ENCODE measurements around the gene PNKD. TPM values are rescaled to one million over a fixed set of nuclear protein-coding genes. Genes with fewer than 3 reads are reported as not detected.
A peak's percentile ranks its signal among the peaks of the same experiment; 100 is the strongest.

The PNKD gene
- total RNA-seq, 1 donor from 2014 or later, result 10.3 TPM

DNA sequence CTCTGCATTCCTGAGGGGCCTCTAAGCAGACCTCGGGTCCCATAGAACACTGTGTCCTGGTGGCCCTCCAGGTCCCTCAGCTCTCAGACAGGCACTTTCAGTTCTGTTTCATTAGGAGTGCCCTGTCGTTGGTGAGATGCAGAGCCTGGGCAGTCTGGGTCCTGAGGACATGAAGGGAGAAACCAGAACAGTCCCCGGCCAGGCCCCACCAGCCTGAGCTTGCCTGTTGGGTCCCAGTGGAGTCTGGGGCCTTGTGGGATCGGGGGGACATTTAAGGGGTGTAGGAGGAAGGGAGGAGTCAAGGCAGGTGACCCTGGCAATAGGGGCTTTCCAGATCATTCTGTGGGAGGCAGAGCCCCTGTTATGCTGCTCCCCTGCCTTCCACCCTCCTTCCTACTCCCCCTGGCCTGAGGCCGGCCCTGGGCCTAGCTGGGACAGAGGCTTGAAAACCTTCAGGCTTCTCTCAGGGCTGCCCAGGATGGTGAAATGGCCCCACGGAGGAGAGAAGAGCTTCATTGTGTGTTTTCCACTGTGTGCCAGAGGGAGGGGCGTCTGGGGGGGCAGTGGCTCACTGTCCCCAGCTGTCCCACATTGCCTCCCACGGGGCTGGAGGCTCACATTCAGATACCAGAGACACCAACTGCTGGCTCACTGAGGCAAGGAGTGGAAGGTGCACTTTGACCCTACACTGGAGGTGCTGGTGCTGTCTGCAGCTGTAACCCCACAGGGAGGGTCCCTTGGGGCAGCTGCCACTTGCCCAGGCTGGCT is 59.7 kb downstream of the PNKD start:
- Histone ChIP-seq H3K4me3 (ENCODE audit: low read depth, low read length) (no peak overlapping the region), H3K27me3 (ENCODE audit: control insufficient read depth, insufficient read depth, low read length) (no peaks in the 10 kb centered on the region), H3K36me3 (ENCODE audit: control insufficient read depth, insufficient read depth, low read length) (no peaks in the 10 kb centered on the region)
- DNase-seq (ENCODE audit: low read depth) (no peak), FAIRE-seq (no peak)
- TF ChIP-seq, protein P1, sequence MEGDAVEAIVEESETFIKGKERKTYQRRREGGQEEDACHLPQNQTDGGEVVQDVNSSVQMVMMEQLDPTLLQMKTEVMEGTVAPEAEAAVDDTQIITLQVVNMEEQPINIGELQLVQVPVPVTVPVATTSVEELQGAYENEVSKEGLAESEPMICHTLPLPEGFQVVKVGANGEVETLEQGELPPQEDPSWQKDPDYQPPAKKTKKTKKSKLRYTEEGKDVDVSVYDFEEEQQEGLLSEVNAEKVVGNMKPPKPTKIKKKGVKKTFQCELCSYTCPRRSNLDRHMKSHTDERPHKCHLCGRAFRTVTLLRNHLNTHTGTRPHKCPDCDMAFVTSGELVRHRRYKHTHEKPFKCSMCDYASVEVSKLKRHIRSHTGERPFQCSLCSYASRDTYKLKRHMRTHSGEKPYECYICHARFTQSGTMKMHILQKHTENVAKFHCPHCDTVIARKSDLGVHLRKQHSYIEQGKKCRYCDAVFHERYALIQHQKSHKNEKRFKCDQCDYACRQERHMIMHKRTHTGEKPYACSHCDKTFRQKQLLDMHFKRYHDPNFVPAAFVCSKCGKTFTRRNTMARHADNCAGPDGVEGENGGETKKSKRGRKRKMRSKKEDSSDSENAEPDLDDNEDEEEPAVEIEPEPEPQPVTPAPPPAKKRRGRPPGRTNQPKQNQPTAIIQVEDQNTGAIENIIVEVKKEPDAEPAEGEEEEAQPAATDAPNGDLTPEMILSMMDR (IDR thresholded peaks at IDR 0.05; ENCODE audit: insufficient read depth, low read length, severe bottlenecking), result no peak

DNA sequence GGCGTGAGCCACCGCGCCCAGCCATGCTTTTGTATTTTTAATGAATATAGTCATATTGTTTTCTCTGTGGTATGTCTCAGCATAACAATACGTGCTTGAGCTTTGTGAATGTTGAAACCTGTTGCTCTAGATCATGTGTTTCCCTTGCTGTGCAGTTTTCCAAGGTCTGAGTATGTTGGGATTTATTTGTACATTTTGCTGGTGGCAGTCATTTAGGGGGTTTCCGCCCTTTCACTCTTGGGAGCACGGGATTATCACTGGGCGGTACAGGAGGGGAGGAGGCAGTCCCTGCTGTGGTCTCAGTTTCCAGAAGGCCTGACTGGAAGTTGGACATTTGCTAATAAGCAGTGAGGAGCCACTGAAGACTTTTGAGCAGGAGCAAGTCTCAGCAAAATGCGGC is 61.4 kb downstream of the PNKD start:
- Histone ChIP-seq H3K36me3 (ENCODE audit: control insufficient read depth, insufficient read depth, low read length) (no peaks in the 10 kb centered on the region), H3K4me3 (ENCODE audit: low read depth, low read length) (no peak overlapping the region), H3K27me3 (ENCODE audit: control insufficient read depth, insufficient read depth, low read length) (no peaks in the 10 kb centered on the region)
- DNase-seq (ENCODE audit: low read depth) (peak; percentile 25), FAIRE-seq (no peak)
- TF ChIP-seq, protein P1 (IDR thresholded peaks at IDR 0.05; ENCODE audit: insufficient read depth, low read length, severe bottlenecking), result no peak

DNA sequence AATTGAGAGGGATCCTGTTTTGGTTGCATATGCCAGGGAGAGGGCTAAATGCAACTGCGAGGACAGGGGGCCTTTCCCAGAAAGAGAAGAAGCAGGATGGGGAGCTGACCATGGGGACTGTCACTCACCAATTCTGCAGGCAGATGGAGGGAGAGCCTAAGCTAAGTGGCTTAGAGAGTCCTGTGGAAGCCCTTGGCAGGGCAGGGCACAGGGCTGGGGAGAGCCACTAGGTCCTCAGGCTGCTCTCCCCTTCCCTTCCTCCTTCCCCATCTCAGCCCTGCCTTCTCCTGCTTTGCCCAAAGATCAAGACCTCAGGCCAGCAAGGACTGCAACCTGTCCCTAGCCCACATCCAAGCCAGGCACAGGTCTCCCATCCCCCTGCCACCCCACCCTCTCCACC is 62.0 kb downstream of the PNKD start:
- TF ChIP-seq, protein P1 (IDR thresholded peaks at IDR 0.05; ENCODE audit: insufficient read depth, low read length, severe bottlenecking), result no peak
- Histone ChIP-seq H3K27me3 (ENCODE audit: control insufficient read depth, insufficient read depth, low read length) (no peaks in the 10 kb centered on the region), H3K4me3 (ENCODE audit: low read depth, low read length) (no peak overlapping the region), H3K36me3 (ENCODE audit: control insufficient read depth, insufficient read depth, low read length) (no peaks in the 10 kb centered on the region)
- DNase-seq (ENCODE audit: low read depth) (no peak), FAIRE-seq (no peak)

DNA sequence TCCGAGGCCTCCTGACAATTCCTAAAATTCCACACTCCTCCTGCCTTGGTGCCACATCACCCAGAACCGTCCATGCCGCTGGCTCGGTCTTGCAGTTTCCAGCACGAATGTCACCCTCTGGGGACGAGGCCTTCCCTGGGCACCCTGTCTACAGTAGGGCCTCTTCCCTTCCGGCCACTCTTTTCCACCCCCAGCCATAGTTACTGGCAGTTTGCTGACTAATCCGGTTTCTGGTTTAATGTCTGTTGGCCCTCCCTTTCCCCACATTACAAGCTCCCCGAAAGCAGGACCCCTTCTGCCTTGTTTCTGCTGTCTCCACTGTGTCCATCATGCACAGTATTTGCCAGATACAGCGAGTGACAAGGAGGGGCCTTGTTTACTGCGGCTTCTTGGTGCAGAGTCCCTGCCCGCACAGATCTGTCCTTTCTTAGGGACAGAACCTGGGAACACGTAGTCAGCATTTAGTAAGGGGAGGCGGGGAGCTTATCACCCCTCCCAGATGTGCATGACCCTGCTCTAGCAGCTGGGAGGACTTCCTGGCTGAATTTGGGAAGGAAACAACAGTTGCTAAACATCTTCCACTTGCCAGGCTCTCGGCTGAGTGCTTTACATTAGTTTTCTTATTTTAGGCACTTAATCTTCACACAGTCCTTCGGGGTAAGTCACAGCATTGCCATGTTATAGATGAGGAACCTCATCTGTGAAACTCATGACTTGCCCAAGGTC is 62.8 kb downstream of the PNKD start:
- Histone ChIP-seq H3K4me3 (ENCODE audit: low read depth, low read length) (no peak overlapping the region), H3K27me3 (ENCODE audit: control insufficient read depth, insufficient read depth, low read length) (no peaks in the 10 kb centered on the region), H3K36me3 (ENCODE audit: control insufficient read depth, insufficient read depth, low read length) (no peaks in the 10 kb centered on the region)
- FAIRE-seq, result no peak
- DNase-seq (ENCODE audit: low read depth), result no peak
- TF ChIP-seq, protein P1 (IDR thresholded peaks at IDR 0.05; ENCODE audit: insufficient read depth, low read length, severe bottlenecking), result no peak

DNA sequence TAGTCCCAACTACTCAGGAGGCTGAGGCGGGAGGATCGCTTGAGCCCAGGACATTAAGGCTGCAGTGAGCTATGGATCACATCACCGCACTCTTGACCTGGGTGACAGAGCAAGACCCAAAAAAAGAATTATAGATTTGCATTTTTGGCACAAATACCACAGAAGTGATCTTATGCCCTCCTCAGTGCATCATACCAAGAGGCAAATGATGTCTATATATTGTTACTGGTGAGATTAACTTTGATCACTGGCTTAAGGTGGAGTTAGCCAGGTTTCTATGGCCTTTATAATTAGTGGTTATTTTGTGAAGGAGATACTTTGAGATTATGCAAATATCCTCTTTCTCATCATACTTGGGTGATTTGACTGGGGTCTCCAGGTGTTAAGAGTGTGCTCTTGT is 64.2 kb downstream of the PNKD start:
- Histone ChIP-seq H3K27me3 (ENCODE audit: control insufficient read depth, insufficient read depth, low read length) (no peaks in the 10 kb centered on the region), H3K4me3 (ENCODE audit: low read depth, low read length) (no peak overlapping the region), H3K36me3 (ENCODE audit: control insufficient read depth, insufficient read depth, low read length) (no peaks in the 10 kb centered on the region)
- no peak for DNase-seq (ENCODE audit: low read depth)
- FAIRE-seq, result no peak
- TF ChIP-seq, protein P1 (IDR thresholded peaks at IDR 0.05; ENCODE audit: insufficient read depth, low read length, severe bottlenecking), result no peak
